Stimulated activated CD4-positive, alpha-beta T cell treated with anti-CD3 and anti-CD28 coated beads, Interleukin-1b, Interleukin-23, amount 100 ng/mL, for 48 hours (primary cell): ENCODE measurements around the gene SAPCD2.
A peak's percentile ranks its signal among the peaks of the same experiment; 100 is the strongest.
"Not testable (repeated sequence)": the region's sequence is repeated elsewhere in the genome, so short reads cannot be mapped to it uniquely, and the experiment has no call there.

Experiments
- DNase-seq: peaks from one replicate; pipeline ENCODE4 v3.0.0-alpha.2; 2020

SAPCD2 gene

GRCh38 chr9:137045294-137046087 lies 24.9 kb downstream of the SAPCD2 start:
- no peak for DNase-seq

- no peak for DNase-seq
Measured at GRCh38 chr9:137044502-137045177, 25.7 kb downstream of the SAPCD2 start.

- DNase-seq, result no peak
Measured at GRCh38 chr9:137044037-137044436, 26.3 kb downstream of the SAPCD2 start.

- DNase-seq, result no peak
Measured at GRCh38 chr9:137042751-137043727, 27.3 kb downstream of the SAPCD2 start.

- DNase-seq, result no peak
Measured at GRCh38 chr9:137041124-137041523, 29.2 kb downstream of the SAPCD2 start.

- DNase-seq, result no peak
Measured at GRCh38 chr9:137040568-137040967, 29.8 kb downstream of the SAPCD2 start.

GRCh38 chr9:137039611-137040366 lies 30.6 kb downstream of the SAPCD2 start:
- no peak for DNase-seq

GRCh38 chr9:137038916-137039315 lies 31.4 kb downstream of the SAPCD2 start:
- no peak for DNase-seq

- no peak for DNase-seq
Measured at GRCh38 chr9:137037483-137037882, 32.9 kb downstream of the SAPCD2 start.

GRCh38 chr9:137037035-137037434 lies 33.3 kb downstream of the SAPCD2 start:
- DNase-seq, result no peak

GRCh38 chr9:137035937-137036336 lies 34.4 kb downstream of the SAPCD2 start:
- no peak for DNase-seq

- no peak for DNase-seq
Measured at GRCh38 chr9:137035507-137035834, 34.9 kb downstream of the SAPCD2 start.

GRCh38 chr9:137034709-137035506 lies 35.4 kb downstream of the SAPCD2 start:
- DNase-seq, result peak; percentile 88

- no peak for DNase-seq
Measured at GRCh38 chr9:137034039-137034708, 36.2 kb downstream of the SAPCD2 start.

GRCh38 chr9:137033481-137033880 lies 36.9 kb downstream of the SAPCD2 start:
- DNase-seq, result not testable (repeated sequence)

- no peak for DNase-seq
Measured at GRCh38 chr9:137032858-137033257, 37.5 kb downstream of the SAPCD2 start.

- DNase-seq, result peak; percentile 48
Measured at GRCh38 chr9:137031904-137032640, 38.3 kb downstream of the SAPCD2 start, which contains the start of gene FUT7. FUT7 (minus strand) TSS chr9:137032088; CDS start chr9:137031991, 97 bp downstream.

- DNase-seq, result peak; percentile 44
Measured at GRCh38 chr9:137030538-137031527, 39.5 kb downstream of the SAPCD2 start.

GRCh38 chr9:137030006-137030405 lies 40.4 kb downstream of the SAPCD2 start:
- DNase-seq, result no peak
